HepG2 (cell line): ENCODE results near the gene MTCH1. TPM values are rescaled to one million over a fixed set of nuclear protein-coding genes. Genes with fewer than 3 reads are reported as not detected.

ENCODE experiments used
- GABPA ChIP-seq, 2 experiments: IDR thresholded peaks; 2 replicates each; pipeline ENCODE4 v1.6.1; 2011 to 2016; ENCODE audit warnings: low read depth in 2 of 2, low read length in 1 of 2, missing biosample characterization in 1 of 2, missing genetic modification characterization in 1 of 2
- MED13 ChIP-seq: sonication (generic); formaldehyde crosslinking; IDR thresholded peaks from 2 replicates; pipeline ENCODE4 v1.5.0; 2020; ENCODE audit warnings: missing genetic modification reagents
- MIER3 ChIP-seq: IDR thresholded peaks from 2 replicates; pipeline ENCODE4 v1.6.1; 2016; ENCODE audit warnings: missing compliant biosample characterization, borderline replicate concordance
- STAG1 ChIP-seq: sonication (generic); formaldehyde crosslinking; IDR thresholded peaks from 2 replicates; pipeline ENCODE4 v1.4.0; 2020; ENCODE audit warnings: missing genetic modification reagents
- TMF1 ChIP-seq: sonication (generic); formaldehyde crosslinking; IDR thresholded peaks from 2 replicates; pipeline ENCODE4 v1.8.1; 2022; ENCODE audit warnings: low read depth, missing genetic modification reagents
- ZFP36L2 ChIP-seq: sonication (generic); formaldehyde crosslinking; IDR thresholded peaks from 2 replicates; pipeline ENCODE4 v1.4.0; 2020; ENCODE audit warnings: missing genetic modification reagents
- ZFP62 ChIP-seq: sonication (generic); formaldehyde crosslinking; IDR thresholded peaks from 2 replicates; pipeline ENCODE4 v1.4.0; 2020; ENCODE audit warnings: missing genetic modification reagents
- ZNF431 ChIP-seq: sonication (generic); formaldehyde crosslinking; IDR thresholded peaks from 2 replicates; pipeline ENCODE4 v1.9.0; 2022; ENCODE audit warnings: missing genetic modification reagents, low read depth, mild to moderate bottlenecking, borderline replicate concordance
- ZSCAN12 ChIP-seq: sonication (generic); formaldehyde crosslinking; IDR thresholded peaks from 2 replicates; pipeline ENCODE4 v1.9.0; 2021; ENCODE audit warnings: mild to moderate bottlenecking, missing genetic modification reagents
- polyA plus RNA-seq, 8 experiments: library from polyadenylated mRNA; depleted of rRNA in 3 of 8; stranded (reverse) in 7 of 8; unstranded in 1 of 8; fragments of >200 nt; fragmentation: Illumina TruSeq in 4 of 8; extraction: Trizol in 4 of 8; gene quantifications; 2 replicates each; pipeline versions ENCODE4 v1.2.1 to v1.2.3, GENCODE V29; 2011 to 2016; ENCODE audit warnings: low read depth in 4 of 8, missing spikeins in 1 of 8, mixed read lengths in 1 of 8; ENCODE audit not compliant: insufficient read depth in 1 of 8
- total RNA-seq, 5 experiments: library from RNA; depleted of rRNA; stranded (reverse); fragments of >200 nt; fragmentation: Illumina TruSeq; extraction: Trizol; gene quantifications; 2 replicates each; pipeline ENCODE4 v1.2.3, GENCODE V29; 2016; ENCODE audit warnings: low read depth in 1 of 5
- TF ChIP-seq, protein P1 (sequence below): sonication (generic); formaldehyde crosslinking; conservative IDR thresholded peaks from 2 replicates; pipeline ENCODE4 v1.4.0; 2020; ENCODE audit warnings: mild to moderate bottlenecking, missing genetic modification reagents, moderate library complexity
- TF ChIP-seq, protein P2 (sequence below): sonication (generic); formaldehyde crosslinking; IDR thresholded peaks from 2 replicates; pipeline ENCODE4 v1.4.0; 2020; ENCODE audit warnings: mild to moderate bottlenecking, missing genetic modification reagents
- TF ChIP-seq, protein P3 (sequence below): IDR thresholded peaks from 2 replicates; pipeline ENCODE4 v1.4.0; 2020; ENCODE audit warnings: mild to moderate bottlenecking, missing genetic modification reagents

Gene MTCH1
- total and polyA plus RNA-seq, 2 of the 13 experiments (the other 11 are each of a cell fraction or from before 2014, with no cell fraction given): 86.2 to 144 TPM

DNA sequence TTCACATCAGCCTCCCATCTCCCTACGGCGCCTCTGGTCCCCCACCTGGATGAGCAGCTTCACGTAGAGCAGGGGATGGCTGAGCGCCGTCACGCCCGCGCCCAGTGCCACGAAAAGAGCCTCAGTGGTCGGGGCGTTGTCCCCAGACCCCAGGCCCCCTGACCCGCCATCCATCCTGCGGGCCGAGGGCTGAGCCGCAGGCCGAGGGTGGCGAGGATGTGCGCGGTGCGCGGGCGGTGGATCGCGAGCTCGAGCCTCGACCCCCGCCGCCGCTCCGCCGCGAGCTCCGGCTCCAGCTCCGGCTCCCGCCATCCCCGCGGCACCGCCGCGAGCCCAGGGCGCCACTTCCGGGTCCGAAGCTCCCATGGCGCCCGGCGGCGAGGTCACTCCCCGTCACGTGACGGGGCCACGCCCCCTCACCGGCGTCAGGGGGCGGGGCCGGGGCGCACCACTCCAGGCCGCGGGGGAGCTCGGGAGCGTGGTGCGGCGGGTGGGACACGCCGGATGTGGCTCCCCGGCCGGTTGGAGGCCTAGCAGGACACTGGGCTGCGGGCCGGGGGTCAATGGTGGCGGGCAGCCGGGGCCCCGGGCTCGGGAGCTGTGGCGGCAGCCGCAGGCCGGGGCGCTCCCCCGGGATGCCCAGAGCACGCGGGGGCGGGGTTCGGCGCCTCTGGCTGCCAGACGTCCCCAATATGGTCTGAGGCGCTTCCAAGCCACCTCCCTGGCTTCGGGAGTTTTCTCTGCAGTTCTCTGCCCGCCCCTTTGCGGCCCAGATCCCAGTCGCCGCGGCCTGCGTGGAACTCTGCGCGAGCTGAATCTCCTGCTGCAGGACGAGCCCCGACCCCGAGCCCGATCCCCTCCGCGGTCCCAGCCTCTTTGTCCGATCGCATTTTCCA is at the start of gene MTCH1 (continued):
- TF ChIP-seq MIER3 (peak; percentile 54; the same call in 1 of the 2 replicates), STAG1 (no peak), ZSCAN12 (CRISPR knock-in tag) (no peak), ZFP62 (CRISPR knock-in tag) (no peak; the same call in 1 of the 2 replicates), MED13 (CRISPR knock-in tag) (peak; percentile 57; the same call in 1 of the 2 replicates), ZNF431 (CRISPR knock-in tag) (peak; percentile 31; the same call in 1 of the 2 replicates), GABPA (IDR thresholded peaks at IDR 0.05; ENCODE audit: low read depth, low read length) (peak; percentile 60), GABPA (CRISPR knock-in tag; IDR thresholded peaks at IDR 0.05; ENCODE audit: low read depth) (peak; percentile 63), TMF1 (CRISPR knock-in tag) (no peak), ZFP36L2 (CRISPR knock-in tag) (no peak; the same call in 1 of the 2 replicates)
- TF ChIP-seq, protein P1, sequence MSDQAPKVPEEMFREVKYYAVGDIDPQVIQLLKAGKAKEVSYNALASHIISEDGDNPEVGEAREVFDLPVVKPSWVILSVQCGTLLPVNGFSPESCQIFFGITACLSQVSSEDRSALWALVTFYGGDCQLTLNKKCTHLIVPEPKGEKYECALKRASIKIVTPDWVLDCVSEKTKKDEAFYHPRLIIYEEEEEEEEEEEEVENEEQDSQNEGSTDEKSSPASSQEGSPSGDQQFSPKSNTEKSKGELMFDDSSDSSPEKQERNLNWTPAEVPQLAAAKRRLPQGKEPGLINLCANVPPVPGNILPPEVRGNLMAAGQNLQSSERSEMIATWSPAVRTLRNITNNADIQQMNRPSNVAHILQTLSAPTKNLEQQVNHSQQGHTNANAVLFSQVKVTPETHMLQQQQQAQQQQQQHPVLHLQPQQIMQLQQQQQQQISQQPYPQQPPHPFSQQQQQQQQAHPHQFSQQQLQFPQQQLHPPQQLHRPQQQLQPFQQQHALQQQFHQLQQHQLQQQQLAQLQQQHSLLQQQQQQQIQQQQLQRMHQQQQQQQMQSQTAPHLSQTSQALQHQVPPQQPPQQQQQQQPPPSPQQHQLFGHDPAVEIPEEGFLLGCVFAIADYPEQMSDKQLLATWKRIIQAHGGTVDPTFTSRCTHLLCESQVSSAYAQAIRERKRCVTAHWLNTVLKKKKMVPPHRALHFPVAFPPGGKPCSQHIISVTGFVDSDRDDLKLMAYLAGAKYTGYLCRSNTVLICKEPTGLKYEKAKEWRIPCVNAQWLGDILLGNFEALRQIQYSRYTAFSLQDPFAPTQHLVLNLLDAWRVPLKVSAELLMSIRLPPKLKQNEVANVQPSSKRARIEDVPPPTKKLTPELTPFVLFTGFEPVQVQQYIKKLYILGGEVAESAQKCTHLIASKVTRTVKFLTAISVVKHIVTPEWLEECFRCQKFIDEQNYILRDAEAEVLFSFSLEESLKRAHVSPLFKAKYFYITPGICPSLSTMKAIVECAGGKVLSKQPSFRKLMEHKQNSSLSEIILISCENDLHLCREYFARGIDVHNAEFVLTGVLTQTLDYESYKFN (CRISPR knock-in tag): peak; percentile 34; the same call in 1 of the 2 replicates
- TF ChIP-seq, protein P2, sequence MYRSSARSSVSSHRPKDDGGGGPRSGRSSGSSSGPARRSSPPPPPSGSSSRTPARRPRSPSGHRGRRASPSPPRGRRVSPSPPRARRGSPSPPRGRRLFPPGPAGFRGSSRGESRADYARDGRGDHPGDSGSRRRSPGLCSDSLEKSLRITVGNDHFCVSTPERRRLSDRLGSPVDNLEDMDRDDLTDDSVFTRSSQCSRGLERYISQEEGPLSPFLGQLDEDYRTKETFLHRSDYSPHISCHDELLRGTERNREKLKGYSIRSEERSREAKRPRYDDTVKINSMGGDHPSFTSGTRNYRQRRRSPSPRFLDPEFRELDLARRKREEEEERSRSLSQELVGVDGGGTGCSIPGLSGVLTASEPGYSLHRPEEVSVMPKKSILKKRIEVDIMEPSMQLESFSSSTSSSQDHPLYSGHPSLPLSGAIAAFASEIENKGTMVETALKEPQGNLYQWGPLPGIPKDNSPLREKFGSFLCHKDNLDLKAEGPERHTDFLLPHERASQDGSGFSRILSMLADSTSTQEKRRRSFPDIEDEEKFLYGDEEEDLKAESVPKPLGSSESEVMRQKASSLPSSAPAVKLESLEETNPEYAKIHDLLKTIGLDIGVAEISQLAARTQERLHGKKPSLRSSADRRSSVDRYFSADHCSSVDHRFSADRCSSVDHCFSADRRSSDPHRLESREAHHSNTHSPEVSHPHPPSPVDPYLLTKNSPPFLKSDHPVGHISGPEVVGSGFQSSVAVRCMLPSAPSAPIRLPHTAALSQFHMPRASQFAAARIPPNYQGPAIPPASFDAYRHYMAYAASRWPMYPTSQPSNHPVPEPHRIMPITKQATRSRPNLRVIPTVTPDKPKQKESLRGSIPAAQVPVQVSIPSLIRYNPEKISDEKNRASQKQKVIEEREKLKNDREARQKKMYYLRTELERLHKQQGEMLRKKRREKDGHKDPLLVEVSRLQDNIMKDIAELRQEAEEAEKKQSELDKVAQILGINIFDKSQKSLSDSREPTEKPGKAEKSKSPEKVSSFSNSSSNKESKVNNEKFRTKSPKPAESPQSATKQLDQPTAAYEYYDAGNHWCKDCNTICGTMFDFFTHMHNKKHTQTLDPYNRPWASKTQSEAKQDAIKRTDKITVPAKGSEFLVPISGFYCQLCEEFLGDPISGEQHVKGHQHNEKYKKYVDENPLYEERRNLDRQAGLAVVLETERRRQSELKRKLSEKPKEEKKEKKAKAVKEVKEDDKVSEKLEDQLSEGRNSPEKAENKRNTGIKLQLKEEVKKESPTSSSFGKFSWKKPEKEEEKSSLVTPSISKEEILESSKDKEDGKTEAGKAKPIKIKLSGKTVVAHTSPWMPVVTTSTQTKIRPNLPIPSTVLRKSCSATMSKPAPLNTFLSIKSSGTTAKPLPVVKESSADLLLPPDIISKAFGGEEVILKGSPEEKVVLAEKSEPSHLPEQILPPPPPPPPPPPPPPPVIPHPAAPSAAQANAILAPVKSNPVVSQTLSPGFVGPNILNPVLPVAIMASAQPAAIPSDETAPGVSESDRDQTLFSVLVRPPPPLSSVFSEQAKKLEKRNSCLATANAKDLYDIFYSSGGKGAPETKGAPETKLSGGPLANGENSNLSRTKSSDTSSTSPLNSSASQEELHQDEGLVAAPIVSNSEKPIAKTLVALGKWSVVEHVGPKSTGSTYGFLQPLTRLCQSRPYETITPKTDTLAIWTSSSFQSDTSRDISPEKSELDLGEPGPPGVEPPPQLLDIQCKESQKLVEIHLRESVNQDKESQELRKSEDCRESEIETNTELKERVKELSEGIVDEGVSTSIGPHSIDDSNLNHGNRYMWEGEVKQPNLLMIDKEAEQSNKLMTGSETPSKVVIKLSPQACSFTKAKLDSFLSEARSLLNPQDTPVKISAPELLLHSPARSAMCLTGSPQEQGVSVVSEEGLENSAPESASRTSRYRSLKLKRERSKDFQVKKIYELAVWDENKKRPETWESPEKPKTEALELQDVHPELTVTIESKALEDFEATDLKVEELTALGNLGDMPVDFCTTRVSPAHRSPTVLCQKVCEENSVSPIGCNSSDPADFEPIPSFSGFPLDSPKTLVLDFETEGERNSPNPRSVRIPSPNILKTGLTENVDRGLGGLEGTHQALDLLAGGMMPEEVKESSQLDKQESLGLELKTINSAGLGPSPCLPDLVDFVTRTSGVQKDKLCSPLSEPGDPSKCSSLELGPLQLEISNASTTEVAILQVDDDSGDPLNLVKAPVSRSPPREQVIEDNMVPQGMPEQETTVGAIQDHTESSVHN: no peak
- TF ChIP-seq, protein P3, sequence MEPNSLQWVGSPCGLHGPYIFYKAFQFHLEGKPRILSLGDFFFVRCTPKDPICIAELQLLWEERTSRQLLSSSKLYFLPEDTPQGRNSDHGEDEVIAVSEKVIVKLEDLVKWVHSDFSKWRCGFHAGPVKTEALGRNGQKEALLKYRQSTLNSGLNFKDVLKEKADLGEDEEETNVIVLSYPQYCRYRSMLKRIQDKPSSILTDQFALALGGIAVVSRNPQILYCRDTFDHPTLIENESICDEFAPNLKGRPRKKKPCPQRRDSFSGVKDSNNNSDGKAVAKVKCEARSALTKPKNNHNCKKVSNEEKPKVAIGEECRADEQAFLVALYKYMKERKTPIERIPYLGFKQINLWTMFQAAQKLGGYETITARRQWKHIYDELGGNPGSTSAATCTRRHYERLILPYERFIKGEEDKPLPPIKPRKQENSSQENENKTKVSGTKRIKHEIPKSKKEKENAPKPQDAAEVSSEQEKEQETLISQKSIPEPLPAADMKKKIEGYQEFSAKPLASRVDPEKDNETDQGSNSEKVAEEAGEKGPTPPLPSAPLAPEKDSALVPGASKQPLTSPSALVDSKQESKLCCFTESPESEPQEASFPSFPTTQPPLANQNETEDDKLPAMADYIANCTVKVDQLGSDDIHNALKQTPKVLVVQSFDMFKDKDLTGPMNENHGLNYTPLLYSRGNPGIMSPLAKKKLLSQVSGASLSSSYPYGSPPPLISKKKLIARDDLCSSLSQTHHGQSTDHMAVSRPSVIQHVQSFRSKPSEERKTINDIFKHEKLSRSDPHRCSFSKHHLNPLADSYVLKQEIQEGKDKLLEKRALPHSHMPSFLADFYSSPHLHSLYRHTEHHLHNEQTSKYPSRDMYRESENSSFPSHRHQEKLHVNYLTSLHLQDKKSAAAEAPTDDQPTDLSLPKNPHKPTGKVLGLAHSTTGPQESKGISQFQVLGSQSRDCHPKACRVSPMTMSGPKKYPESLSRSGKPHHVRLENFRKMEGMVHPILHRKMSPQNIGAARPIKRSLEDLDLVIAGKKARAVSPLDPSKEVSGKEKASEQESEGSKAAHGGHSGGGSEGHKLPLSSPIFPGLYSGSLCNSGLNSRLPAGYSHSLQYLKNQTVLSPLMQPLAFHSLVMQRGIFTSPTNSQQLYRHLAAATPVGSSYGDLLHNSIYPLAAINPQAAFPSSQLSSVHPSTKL: peak; percentile 37; the same call in 1 of the 2 replicates
